GM06990 (cell line): ENCODE results near the gene EGR2.

Experiments used
- DNase-seq: peaks from one replicate; pipeline ENCODE4 v3.0.0-alpha.2; 2011; ENCODE audit not compliant: insufficient read length; ENCODE audit errors: extremely low read depth
- H3K27me3 ChIP-seq: replicated peaks from 2 replicates; pipeline ENCODE4 v1.6.0; 2011; ENCODE audit warnings: low read length; ENCODE audit not compliant: control insufficient read depth, insufficient read depth
- H3K36me3 ChIP-seq: 2 replicates; pipeline ENCODE4 v1.5.1; 2011; ENCODE audit warnings: low read length; ENCODE audit not compliant: control insufficient read depth, insufficient read depth
- H3K4me3 ChIP-seq: replicated peaks from 2 replicates; pipeline ENCODE4 v1.5.1; 2011; ENCODE audit warnings: low read depth, mild to moderate bottlenecking, control low read depth, low read length
- CTCF ChIP-seq: IDR thresholded peaks from 2 replicates; pipeline ENCODE4 v1.5.1; 2011; ENCODE audit warnings: low read length, control low read depth, mild to moderate bottlenecking, inconsistent platforms; ENCODE audit not compliant: insufficient read depth, poor library complexity, severe bottlenecking

The EGR2 gene

DNA sequence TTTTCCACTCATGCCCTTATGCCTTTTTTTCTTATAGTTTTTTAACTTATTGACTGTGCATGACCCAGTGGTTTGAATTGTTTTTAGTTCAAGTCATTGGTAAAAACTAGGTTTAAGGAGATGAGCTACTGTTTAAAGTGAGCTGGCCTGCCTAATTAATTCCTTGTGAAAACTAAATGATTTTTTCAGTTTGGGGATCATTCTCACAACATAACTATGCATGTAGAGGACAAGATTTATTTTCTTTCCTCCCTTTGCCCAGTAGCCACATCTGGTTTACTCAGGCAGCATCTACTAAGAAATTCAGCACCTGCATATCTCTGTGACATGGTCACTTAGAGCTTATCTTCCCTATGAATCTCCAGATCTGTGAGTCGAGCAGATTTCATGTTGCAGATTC, 9.9 kb downstream of the EGR2 start:
- no peaks in the 10 kb centered on the region for H3K36me3 ChIP-seq
- DNase-seq, result no peak
- no peaks in the 10 kb centered on the region for H3K27me3 ChIP-seq
- peak overlapping the region; percentile 99 for H3K4me3 ChIP-seq
- TF ChIP-seq CTCF, result no peak

DNA sequence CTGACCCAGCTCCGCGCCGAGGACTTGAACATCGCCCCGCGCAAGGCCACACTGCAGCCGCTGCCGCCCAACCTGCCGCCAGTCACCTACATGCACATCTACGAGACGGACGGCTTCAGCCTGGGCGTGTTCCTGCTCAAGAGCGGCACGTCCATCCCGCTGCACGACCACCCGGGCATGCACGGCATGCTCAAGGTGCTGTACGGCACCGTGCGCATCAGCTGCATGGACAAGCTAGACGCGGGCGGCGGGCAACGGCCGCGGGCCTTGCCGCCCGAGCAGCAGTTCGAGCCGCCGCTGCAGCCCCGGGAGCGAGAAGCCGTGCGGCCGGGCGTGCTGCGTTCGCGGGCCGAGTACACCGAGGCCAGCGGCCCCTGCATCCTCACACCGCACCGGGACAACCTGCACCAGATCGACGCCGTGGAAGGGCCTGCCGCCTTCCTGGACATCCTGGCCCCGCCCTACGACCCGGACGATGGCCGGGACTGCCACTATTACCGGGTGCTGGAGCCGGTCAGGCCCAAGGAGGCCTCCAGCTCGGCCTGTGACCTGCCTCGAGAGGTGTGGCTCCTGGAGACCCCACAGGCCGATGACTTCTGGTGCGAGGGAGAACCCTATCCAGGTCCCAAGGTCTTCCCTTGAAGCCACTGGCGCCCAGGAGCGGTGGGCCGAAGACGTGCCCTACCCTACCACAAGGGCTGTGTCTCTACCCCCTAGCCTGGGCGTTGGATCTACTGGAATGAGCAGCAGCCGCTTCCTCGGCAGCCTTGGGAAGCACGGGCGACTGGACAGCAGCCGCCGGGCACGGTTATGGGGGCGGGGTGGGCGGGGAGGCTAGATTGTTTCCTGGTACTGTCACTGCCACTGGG, 10.7 kb downstream of the EGR2 start:
- H3K27me3 ChIP-seq, result no peaks in the 10 kb centered on the region
- peak overlapping the region; percentile 99 for H3K4me3 ChIP-seq
- no peaks in the 10 kb centered on the region for H3K36me3 ChIP-seq
- TF ChIP-seq CTCF, result no peak
- DNase-seq, result no peak

DNA sequence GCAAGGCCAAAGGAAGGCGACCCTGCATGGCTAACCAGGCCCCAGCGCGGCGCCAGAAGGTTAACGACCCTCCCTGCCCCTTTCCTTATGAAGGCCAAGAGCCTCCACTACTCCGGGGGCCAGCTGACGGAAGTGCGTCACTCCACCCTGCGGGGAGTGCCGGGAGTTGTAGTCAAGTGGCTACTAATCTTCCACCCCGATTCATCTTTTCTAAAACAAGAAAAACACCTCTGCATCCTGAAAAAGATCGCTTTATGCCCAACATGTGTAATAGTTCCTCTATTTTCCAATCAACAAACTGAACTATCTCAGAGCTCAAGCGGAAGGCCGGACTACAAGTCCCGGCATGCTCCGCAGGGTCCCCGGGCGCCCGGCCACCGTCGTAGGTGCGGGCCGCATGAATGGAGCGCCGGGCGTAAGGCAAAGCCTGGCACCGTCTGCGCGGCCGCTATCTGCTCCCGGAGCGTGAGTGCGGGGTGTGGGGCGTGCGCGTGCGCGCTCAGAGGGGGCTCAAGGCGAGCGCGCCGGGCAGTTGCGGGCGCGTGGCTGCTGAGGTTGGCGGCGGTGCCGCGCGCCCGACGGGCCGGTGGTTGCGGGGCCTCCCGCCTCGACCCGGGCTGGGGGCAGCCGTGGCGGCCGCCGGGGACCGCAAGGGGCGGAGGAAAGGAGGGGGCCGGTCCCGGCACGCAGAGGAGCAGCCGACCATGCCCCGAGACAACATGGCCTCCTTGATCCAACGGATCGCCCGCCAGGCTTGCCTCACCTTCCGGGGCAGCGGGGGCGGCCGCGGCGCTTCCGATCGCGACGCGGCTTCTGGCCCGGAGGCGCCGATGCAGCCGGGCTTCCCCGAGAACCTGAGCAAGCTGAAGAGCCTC, 11.6 kb downstream of the EGR2 start, which contains the start of gene ADO:
Gene ADO, plus strand, starts transcription at position 365 of the 875 bp plus-strand sequence. Its CDS starts 340 bp downstream, at position 705.
- Histone ChIP-seq H3K27me3 (no peaks in the 10 kb centered on the region), H3K4me3 (peak within 1 kb of the TSS; percentile 99), H3K36me3 (no peaks in the 10 kb centered on the region)
- peak; percentile 88 for DNase-seq
- no peak for TF ChIP-seq CTCF

DNA sequence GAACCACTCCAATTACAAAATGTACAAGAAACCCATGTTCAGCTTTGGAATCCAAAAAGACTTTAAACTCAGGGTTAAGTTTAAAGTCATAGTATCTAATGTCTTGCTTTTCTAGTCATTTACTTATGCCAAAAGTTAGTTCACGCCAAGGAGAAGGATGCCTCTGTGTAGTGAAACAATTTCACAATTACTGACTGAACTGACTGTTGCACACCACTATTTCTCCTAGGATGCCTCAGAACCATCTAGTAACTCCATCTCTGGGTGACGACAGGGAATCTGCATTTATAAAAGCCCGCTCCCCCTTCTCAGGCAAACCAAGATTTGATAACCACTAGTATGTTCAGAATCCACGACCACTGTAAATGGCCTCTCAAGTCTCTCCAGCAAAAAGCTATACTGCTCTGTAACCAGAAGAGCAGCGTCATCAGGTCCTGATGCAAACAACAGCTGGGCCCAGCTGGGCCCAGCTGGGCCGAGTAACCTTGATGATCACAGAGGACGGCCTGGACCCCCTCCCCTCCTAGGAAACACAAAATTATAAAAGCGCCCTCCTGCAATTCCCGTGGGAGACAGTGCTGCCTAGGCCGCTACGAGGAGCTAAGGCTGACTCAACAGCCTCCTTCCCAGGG, 12.3 kb downstream of the EGR2 start:
- DNase-seq, result no peak
- no peak for TF ChIP-seq CTCF
- Histone ChIP-seq H3K4me3 (peak overlapping the region; percentile 99), H3K36me3 (no peaks in the 10 kb centered on the region), H3K27me3 (no peaks in the 10 kb centered on the region)

- H3K4me3 ChIP-seq, result no peak overlapping the region
- H3K36me3 ChIP-seq, result no peaks in the 10 kb centered on the region
- no peaks in the 10 kb centered on the region for H3K27me3 ChIP-seq
- no peak for DNase-seq
- no peak for TF ChIP-seq CTCF
Measured at GRCh38 chr10:62801871-62802270, 14.3 kb downstream of the EGR2 start.
